GM21528 (cell line): Measurements from ENCODE around the gene DMRT1.
"Not testable (repeated sequence)": the region's sequence is repeated elsewhere in the genome, so short reads cannot be mapped to it uniquely, and the experiment has no call there.

Source experiments
- ATAC-seq: cut with Tn5 transposase; IDR thresholded peaks from one replicate; pipeline ENCODE4 v1.9.1; 2021; ENCODE audit warnings: mild to moderate bottlenecking, moderate library complexity; ENCODE audit not compliant: unreplicated experiment, low FRiP score

The DMRT1 gene

GRCh38 chr9:852539-852938 is 11.0 kb downstream of the DMRT1 start:
- ATAC-seq: no peak

GRCh38 chr9:859251-859650 is 17.8 kb downstream of the DMRT1 start:
- peak; percentile 100 for ATAC-seq

DNA sequence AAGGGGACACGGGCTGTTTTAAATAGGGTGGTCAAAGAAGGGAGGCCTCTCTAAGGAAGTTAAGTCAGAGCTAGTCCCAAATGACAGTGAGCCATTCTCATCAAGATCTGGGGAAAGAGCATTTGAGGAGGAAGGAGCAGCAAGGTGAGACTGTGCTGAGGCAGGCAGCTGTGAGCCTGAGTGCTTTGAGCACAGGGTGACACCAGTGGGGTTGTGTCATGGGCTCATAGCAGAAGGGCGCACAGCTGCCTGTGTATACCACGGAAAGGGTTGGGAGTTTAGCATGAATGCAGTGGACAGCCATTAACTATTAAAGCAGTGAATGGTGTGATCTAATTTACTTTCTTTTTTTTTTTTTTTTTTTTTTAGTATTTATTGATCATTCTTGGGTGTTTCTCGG is 19.2 kb downstream of the DMRT1 start:
- ATAC-seq: no peak

DNA sequence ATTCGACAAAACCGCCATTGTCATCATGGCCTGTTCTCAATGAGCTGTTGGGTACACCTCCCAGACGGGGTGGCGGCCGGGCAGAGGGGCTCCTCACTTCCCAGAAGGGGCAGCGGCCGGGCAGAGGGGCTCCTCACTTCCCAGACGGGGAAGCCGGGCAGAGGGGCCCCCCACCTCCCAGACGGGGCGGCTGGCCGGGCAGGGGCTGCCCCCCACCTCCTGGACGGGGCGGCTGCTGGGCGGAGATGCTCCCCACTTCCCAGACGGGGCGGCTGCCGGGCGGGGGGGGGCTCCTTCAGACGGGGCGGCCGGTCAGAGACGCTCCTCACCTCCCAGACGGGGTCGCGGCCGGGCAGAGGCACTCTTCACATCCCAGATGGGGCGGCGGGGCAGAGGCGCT is 20.0 kb downstream of the DMRT1 start:
- ATAC-seq: not testable (repeated sequence)

DNA sequence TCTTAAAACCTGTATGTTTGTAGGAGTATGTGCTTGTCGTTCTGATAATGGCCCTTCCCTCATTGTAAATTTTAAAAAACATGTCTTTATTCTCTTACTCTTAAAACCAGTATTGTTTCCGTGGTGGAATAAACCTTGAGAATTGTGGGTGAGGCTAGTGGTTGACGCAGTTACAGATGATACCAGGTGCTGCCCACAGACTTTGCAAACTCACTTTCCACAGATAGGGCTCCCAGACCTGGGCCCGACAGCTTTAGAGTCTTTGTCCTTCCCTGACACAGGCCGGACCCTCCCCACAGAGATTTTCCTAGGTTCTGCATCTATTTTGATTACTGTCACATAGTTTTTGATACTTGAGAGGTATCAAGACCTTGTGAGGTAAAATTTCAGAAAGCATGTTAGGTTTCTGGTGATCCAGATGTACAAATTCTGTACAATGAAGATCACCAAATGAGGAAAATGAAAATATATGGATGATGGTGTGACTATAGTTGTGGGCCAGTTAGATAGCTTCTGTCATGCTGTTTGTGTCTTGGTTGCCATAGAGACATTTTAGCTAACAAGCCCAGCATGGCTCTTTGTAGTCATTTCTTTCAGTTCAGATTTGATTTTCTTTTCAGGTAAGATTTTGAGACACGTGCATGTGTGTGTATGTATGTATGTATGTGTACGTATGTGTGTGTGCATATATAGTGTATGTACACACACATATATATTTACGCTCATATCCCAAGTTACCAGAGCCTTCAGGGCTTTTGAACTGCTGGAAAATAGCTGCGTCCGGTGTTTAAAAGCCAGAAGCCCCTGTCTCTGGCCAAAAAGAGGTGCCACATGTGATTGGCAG is 33.8 kb downstream of the DMRT1 start:
- no peak for ATAC-seq

- no peak for ATAC-seq
These were observed 34.9 kb downstream of the DMRT1 start for GRCh38 chr9:876425-876824.

GRCh38 chr9:878239-878638 is 36.7 kb downstream of the DMRT1 start:
- no peak for ATAC-seq

DNA sequence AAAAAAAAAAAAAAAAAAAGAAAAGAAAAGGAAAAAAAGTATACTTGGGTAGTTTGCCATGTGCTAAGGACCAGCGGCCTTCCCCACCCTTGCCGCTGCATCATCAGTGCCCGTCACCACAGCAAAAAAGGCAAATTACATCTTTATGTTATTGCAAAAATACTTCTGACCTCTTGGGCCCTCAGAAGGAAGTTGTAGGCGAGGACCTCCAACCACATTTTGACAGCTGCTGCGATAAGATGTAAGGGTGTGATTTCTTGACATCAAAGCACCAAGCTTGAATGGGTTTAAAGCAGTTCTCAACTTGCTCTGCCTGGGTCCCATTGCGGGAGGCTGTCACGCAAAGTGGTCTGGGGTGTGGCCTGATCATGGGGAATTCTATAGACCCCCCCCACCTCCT is 39.2 kb downstream of the DMRT1 start:
- no peak for ATAC-seq

DNA sequence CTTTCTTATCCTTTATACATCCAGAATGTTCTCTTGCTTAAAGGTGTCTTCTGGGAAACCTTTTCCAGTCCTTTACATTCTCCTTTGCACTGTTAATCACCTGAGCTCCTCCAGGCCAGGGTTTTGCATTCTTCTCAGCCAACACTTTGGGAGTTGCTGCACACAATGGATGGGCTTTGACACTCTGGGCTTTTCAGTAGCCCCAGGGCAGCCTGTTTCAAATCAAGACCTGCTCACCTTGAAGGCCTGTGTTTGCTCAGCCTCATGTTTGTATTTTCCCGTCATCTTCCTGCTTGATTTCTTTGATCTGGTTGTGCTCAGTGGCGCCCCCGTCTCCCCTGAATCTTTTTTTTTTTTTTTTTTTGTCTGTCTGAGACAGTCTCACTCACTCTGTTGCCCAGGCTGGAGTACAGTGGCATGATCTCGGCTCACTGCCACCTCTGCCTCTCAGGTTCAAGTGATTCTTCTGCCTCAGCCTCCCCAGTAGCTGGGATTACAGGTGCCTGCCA is 41.0 kb downstream of the DMRT1 start:
- no peak for ATAC-seq

DNA sequence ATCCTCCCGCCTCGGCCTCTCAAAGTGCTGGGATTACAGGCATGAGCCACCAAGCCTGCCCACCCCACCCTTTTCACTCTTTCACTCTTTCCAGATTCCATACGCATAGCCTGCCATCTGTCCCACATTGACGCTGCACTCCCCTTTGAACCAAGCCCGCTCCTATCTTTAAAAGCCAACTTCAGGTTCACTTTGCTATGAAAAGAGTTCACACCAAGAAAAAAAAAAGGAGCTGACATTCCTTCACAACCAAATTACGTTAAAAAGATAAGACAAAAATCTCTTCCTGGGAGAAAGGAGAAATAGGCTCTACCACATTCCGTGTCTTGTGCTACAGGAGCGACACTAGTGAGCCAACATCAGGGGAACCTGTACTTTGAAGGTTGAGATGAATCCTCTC is 41.5 kb downstream of the DMRT1 start:
- no peak for ATAC-seq

DNA sequence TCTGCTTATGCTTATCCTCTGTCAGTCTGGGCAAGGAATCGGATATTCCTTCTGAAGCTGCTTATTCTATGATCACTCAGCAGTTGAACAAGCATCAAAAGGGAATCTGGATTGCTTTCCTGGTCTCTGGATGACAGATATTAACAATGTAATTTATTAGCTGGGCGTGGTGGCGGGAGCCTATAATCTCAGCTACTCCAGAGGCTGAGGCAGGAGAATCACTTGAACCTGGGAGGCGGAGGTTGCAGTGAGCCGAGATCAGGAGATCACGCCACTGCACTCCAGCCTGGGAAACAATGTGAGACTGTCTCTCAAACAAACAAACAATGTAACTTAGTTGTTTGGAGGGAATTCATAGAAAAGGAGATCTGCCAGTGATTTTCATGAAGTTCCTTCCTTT is 45.4 kb downstream of the DMRT1 start:
- ATAC-seq: no peak

GRCh38 chr9:892123-892522 is 50.6 kb downstream of the DMRT1 start:
- ATAC-seq: no peak

GRCh38 chr9:893115-893514 is 51.6 kb downstream of the DMRT1 start:
- no peak for ATAC-seq

DNA sequence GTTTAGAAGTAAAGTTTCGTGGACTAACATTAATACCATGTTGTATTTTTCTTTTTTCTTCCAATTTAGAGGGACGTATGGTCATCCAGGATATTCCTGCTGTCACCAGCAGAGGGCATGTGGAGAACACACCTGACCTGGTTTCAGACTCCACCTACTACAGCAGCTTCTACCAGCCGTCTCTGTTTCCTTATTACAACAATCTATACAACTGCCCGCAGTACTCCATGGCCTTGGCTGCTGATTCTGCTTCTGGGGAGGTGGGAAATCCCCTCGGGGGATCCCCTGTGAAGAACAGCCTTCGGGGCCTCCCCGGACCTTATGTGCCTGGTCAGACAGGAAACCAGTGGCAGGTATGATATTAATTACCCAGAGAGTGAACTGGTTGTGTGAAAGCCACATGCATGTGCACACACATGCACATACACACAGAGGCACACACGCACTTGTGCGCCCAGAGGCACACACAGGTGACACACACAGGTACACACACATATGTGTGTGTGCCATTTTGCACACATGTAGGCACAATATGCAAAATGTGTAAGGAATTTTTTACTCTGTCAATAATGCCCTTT is 52.4 kb downstream of the DMRT1 start:
- ATAC-seq: peak; percentile 98

- no peak for ATAC-seq
These were observed 58.1 kb downstream of the DMRT1 start for GRCh38 chr9:899440-900184.

DNA sequence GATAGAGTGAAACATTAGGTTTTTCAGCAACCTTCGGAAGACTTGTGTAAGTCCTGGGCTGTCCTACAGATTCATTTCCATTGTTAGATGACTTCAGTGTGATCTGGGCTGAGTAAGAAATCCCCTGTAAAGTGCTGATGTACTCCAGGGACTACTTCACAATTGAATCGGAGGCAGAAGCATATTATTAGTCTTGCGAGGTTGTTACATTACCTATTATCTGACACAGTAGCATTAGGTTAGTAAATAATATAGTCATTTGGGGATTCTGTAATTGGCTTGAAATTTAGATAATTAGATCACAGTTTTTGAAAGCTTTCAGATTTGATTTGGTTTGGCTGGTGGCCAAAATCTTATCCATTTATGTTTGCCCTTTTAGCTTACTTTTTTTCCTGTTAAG is 62.4 kb downstream of the DMRT1 start:
- ATAC-seq: no peak

GRCh38 chr9:905906-906305 is 64.4 kb downstream of the DMRT1 start:
- ATAC-seq: no peak

GRCh38 chr9:908536-909205 is 67.2 kb downstream of the DMRT1 start:
- ATAC-seq: no peak

GRCh38 chr9:911005-911404 is 69.5 kb downstream of the DMRT1 start:
- ATAC-seq: no peak

DNA sequence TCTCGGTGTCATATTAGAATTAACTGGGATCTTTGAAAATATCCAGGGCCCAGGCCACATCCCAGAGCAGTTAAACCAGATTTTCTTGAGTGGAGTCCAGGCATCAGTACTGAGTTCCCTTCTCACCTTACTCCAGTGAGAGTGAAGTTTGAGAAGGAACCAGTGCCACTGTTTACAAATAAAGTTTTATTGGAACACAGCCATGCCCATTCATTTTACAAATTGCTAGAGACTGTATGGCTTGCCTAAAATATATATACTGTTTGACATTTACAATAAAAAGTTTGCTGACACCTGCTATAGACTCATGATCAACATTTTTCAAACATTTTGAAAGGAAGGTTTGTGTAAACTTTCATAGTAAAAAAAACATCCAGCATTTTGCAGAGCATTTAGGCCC is 71.3 kb downstream of the DMRT1 start:
- ATAC-seq: no peak

GRCh38 chr9:913526-913925 is 72.0 kb downstream of the DMRT1 start:
- not testable (repeated sequence) for ATAC-seq
